ENCODE measurements around the gene GNPTAB.

DNA sequence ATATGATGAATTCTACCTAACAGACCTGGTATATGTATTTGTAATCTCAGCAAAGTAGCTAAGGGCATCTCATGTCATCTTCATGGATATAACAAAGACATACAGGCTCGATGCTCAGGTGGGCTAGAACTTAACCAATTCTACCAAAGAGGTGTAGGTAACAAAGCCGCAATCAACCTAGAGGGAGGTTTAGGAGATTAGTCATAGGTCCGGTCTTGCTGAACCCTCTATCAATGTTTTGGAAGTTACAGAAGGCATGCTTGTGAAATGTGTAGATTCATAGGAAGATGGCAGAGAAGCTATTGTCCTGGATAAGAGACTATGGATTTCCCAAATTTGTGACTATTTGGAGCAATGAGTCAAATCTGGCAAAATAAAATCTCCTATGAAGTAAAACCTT, 48.9 kb downstream of the GNPTAB start:
- TF ChIP-seq POLR2A (IDR thresholded peaks at IDR 0.05): no peak
- TF ChIP-seq CTCF (IDR thresholded peaks at IDR 0.05): no peak
